ENCODE data around the gene ERC1.

ERC1 gene

GRCh38 chr12:989051-989450 is 2.0 kb upstream of the ERC1 start:
- DNase-seq: no peak

DNA sequence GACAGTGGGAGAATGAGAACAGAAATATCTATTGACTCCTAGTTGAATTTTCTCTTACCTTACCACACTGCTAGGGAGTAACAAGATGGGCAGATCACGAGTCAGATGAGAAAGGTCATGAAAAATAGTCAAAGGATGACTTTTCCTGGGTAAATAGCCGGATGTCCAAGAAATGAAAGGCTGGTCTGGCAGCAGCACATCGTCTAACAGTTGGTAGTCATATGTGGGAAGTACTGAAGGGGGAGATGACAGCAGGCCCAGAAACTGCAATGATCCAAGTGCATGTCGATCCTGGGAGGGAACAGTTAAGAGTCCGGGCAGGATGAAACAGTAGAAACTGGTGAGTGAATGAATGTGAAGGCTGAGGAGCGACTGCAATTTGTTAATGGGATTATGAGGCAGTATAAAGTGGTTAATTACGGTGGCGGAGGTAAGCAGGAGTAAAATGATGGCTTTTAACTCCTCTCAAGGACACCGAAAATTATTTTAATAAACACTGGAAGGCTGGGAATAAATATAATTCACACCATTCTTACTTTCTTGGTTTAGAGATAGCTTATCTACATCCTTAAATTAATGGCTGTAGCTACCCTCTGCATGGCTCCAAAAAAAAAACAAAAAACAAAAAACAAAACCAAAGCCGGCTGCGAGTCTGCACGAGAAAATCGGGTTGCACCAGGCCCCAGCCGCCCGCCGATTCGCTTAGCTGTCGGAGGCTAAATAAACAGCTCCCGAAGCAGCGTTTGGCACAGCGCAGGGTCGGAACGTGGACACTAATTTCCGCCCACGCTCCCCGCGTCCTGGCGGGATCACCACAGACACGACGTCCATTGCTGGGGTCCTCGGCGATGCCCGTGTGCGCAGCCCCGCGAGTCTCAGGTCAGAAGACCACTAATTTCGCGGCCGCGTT is 1.0 kb upstream of the ERC1 start:
- peak; percentile 84 for DNase-seq

- DNase-seq: peak; percentile 50
Observed at GRCh38 chr12:991350-992333, 619 bp downstream of the ERC1 start.

GRCh38 chr12:992647-993046 is 1.6 kb downstream of the ERC1 start:
- DNase-seq: no peak

DNA sequence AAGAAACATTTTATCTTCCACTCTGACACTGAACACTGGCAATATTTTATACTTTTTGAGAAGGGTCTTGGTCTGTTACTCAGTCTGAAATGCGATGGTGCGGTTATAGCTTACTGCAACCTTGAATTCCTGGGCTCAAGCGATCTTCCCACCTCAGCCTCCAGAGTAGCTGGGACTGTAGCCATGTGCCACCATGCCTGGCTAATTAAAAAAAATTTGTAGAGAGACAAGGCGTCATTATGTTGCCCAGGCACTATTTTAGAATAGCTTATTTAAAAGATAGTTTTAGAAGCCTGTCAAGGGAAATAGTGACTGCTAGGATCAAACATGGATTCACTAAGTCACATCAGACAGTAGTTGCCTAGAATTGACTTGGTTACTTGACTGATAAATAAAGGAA is 5.9 kb downstream of the ERC1 start:
- peak; percentile 29 for DNase-seq

- DNase-seq: peak; percentile 9
Observed at GRCh38 chr12:997505-997904, 6.5 kb downstream of the ERC1 start.

GRCh38 chr12:998020-998874 is 7.2 kb downstream of the ERC1 start:
- DNase-seq: peak; percentile 36

GRCh38 chr12:999736-1000135 is 8.7 kb downstream of the ERC1 start:
- DNase-seq: peak; percentile 7

DNA sequence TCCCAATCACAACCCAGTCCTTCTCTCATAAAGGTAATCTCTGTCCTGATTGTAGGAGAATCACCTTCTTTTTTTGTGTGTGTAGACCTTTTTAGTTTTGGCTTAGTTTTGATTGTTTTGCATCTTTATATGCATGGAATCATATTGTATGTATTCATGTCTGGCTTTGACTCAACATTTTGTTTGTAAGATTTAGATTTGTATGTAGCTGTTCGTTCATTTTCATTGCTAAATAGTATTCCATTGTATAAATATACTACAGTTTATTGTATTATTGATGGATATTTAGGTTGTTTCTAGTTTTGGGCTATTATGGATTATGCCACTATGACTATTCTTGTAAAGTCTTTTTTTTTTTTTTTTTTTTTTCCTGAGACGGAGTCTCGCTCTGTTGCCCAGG is 10.5 kb downstream of the ERC1 start:
- DNase-seq: no peak

GRCh38 chr12:1003600-1004271 is 12.7 kb downstream of the ERC1 start:
- no peak for DNase-seq

GRCh38 chr12:1006255-1006654 is 15.2 kb downstream of the ERC1 start:
- DNase-seq: no peak

- DNase-seq: no peak
Observed at GRCh38 chr12:1007276-1007675, 16.3 kb downstream of the ERC1 start.

GRCh38 chr12:1007994-1008393 is 17.0 kb downstream of the ERC1 start:
- no peak for DNase-seq

- no peak for DNase-seq
Observed at GRCh38 chr12:1011091-1011490, 20.1 kb downstream of the ERC1 start.

DNA sequence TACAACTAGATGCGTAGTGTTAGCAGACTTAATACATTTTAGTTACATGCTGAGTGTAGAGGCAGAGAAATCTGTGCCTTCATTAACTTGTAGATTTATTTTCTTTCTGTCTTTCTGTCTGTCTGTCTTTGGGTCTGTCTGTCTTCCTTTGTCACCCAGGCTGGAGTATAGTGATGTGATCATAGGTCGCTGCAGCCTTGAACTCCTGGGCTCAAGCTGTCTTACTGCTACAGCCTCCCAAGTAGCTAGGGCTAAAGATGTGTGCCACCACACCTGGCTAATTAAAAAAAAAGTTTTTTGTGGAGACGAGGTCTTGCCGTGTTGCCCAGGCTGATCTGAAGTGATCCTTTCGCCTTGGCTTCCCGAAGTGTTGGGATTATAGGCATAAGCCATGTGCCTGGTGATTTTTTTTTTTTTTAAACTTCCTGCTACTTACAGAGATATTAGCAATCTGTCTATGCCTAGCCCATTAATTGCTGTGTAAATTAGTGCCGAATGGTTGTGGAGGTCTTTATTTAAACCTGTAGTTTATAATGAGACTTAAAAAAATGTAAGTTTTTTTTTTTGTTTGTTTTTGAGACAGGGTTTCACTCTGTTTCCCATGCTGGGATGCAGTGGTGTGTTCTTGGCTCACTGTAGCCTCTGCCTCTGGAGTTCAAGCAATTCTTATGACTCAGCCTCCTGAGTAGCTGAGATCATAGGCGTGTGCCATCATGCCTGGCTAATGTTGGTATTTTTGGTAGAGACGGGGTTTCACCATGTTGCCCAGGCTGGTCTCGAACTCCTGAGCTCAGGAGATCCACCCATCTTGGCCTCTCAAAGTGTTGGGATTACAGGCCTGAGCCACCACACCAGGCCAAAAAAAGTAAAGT is 22.8 kb downstream of the ERC1 start:
- peak; percentile 76 for DNase-seq

- DNase-seq: no peak
Observed at GRCh38 chr12:1019283-1019682, 28.3 kb downstream of the ERC1 start.

- DNase-seq: no peak
Observed at GRCh38 chr12:1020389-1020788, 29.4 kb downstream of the ERC1 start.

DNA sequence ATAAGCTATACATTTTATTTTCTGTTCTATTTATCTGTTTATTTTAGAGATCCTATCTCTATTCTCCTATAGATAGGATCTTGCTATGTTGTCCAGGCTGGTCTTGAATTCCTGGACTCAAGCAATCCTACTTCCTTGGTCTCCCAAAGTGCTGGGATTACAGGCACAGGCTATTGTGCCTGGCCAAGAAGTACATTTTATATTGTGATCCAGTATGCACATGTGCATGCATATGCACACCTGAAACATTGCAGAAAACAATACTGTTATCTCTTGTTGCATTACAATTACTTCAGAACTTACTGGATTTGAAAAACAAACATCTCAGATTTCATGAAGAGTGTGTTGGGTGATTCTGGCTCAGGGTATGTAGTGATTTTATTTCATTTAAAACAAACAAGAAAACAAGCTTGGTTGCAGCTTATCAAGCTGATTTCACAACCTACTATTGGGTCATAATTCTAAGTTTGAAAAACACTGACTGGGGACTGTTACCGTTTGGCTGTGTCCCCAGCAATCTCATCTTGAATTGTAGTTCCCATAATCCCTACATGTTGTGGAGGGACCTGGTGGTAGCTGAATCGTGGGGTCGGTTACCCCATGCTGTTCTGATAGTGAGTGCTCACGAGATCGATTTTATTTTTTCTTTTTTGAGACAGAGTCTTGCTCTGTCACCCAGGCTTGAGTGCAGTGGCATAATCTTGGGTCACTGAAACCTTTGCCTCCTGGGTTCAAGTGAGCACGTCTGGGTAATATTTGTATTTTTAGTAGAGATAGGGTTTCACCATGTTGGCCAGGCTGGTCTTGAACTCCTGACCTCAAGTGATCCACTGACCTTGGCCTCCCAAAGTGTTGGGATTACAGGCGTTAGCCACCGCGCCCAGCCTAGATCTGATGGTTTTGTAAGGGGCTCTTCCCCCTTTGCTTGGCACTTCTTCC is 31.3 kb downstream of the ERC1 start:
- DNase-seq: no peak

DNA sequence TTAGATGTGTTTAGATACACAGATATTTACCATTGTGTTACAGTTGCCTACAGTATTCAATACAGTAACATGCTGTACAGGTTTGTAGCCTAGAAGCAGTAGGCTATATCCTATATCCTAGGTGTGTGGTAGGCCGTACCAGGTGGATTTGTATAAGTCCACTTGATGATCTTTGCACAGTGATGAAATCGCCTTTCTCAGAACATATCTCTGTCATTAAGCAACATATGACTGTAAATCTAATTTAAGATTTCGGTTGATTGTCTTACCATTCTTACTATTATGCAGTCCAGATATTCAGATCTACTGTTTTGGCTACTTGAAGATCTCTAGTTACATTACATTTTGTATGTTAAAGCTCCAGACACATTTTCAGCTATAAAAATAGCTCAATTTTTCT is 39.8 kb downstream of the ERC1 start:
- DNase-seq: no peak

DNA sequence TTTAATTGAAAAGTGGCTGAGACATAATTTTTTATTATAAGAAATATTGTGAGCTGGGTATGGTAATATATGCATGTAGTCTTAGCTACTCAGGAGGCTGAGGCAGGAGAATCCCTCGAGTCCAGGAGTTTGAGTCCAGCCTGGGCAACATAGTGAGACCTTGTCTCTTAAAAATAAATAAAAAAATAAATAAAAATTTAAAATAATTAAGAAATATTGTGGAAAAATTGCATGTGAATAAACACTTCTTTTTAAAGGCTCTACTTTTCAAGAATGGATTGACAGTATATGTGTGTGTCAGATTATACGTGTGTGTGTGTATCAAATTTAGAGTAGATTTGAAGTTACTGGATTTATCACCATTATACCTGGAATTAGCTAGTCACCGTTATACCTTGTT is 43.2 kb downstream of the ERC1 start:
- no peak for DNase-seq

Measured in islet precursor cell (in vitro differentiated cells).